IMR-90 (cell line): ENCODE data around the gene SLC23A2. TPM values are rescaled to one million over a fixed set of nuclear protein-coding genes. Genes with fewer than 3 reads are reported as not detected.

Experiments
- ATAC-seq: fragments of 200-7000 bp; cut with Tn5 transposase; 2 replicates; pipeline ENCODE4 v1.9.1; 2020; ENCODE audit warnings: low read depth, mild to moderate bottlenecking, moderate library complexity
- BruUV-seq: library from RNA; stranded (reverse); fragments of 400-500 nt; replicated peaks from 2 replicates; lab custom pipeline; 2021; lab: Mats Ljungman, UMichigan
- CTCF ChIA-PET: fragments of 300-600 bp; formaldehyde crosslinking; extraction: SDS; loops from one replicate; lab custom pipeline; 2021; ENCODE audit warnings: antibody characterized with exemption; lab: Yijun Ruan, JAX
- POLR2A ChIA-PET: fragments of 300-600 bp; sonication (Branson Sonifier 250); formaldehyde crosslinking; loops from one replicate; lab custom pipeline; 2022; ENCODE audit warnings: antibody characterized with exemption; ENCODE audit not compliant: unreplicated experiment; lab: Charles Lee
- DNase-seq: peaks from one replicate; pipeline ENCODE4 v3.0.0; 2013
- H2AFZ ChIP-seq: replicated peaks from 2 replicates; pipeline ENCODE3; 2013; ENCODE audit warnings: low read length, mild to moderate bottlenecking; ENCODE audit not compliant: poor library complexity
- H2AK5ac ChIP-seq: 2 replicates; pipeline ENCODE4 v1.6.1; 2013; ENCODE audit warnings: low read depth, low read length, inconsistent platforms
- H2AK9ac ChIP-seq: replicated peaks from 2 replicates; pipeline ENCODE3; 2013; ENCODE audit warnings: mild to moderate bottlenecking, low read depth, low read length, moderate library complexity; ENCODE audit not compliant: poor library complexity
- H2BK120ac ChIP-seq: 2 replicates; pipeline ENCODE4 v1.6.1; 2013; ENCODE audit warnings: low read depth, low read length, inconsistent platforms
- H2BK15ac ChIP-seq: 3 replicates; pipeline ENCODE4 v1.6.1; 2013; ENCODE audit warnings: low read depth, low read length, inconsistent platforms
- H2BK20ac ChIP-seq: 2 replicates; pipeline ENCODE4 v1.6.1; 2013; ENCODE audit warnings: low read depth, mild to moderate bottlenecking, inconsistent platforms, low read length, moderate library complexity
- H2BK5ac ChIP-seq: 2 replicates; pipeline ENCODE4 v1.6.1; 2013; ENCODE audit warnings: mild to moderate bottlenecking, low read depth, low read length, inconsistent platforms; ENCODE audit not compliant: poor library complexity, severe bottlenecking
- H3K14ac ChIP-seq: replicated peaks from 2 replicates; pipeline ENCODE4 v1.6.1; 2013; ENCODE audit warnings: low read depth, low read length, inconsistent platforms
- H3K18ac ChIP-seq: 2 replicates; pipeline ENCODE4 v1.6.1; 2013; ENCODE audit warnings: low read depth, low read length, control low read depth
- H3K23ac ChIP-seq: 2 replicates; pipeline ENCODE4 v1.6.1; 2013; ENCODE audit warnings: low read depth, low read length, inconsistent platforms
- H3K27ac ChIP-seq: 2 replicates; pipeline ENCODE4 v1.5.1; 2013; ENCODE audit warnings: mild to moderate bottlenecking, control low read depth, low read length; ENCODE audit not compliant: insufficient read depth
- H3K27me3 ChIP-seq: 2 replicates; pipeline ENCODE4 v1.6.1; 2013; ENCODE audit warnings: low read length; ENCODE audit not compliant: control insufficient read depth, insufficient read depth
- H3K36me3 ChIP-seq: 2 replicates; pipeline ENCODE4 v1.6.1; 2013; ENCODE audit warnings: low read length, mixed read lengths; ENCODE audit not compliant: control insufficient read depth, insufficient read depth
- H3K4ac ChIP-seq: 2 replicates; pipeline ENCODE4 v1.6.1; 2013; ENCODE audit warnings: low read depth, low read length, inconsistent platforms
- H3K4me1 ChIP-seq: 2 replicates; pipeline ENCODE4 v1.6.1; 2013; ENCODE audit warnings: low read length, mixed read lengths; ENCODE audit not compliant: control insufficient read depth, insufficient read depth
- H3K4me2 ChIP-seq: 2 replicates; pipeline ENCODE4 v1.6.1; 2013; ENCODE audit warnings: low read depth, mild to moderate bottlenecking, control low read depth, low read length, moderate library complexity
- H3K4me3 ChIP-seq: 2 replicates; pipeline ENCODE4 v1.5.1; 2013; ENCODE audit warnings: low read depth, mild to moderate bottlenecking, control low read depth, low read length, moderate library complexity; ENCODE audit not compliant: insufficient read depth
- H3K56ac ChIP-seq: 2 replicates; pipeline ENCODE4 v1.6.1; 2013; ENCODE audit warnings: low read length, inconsistent platforms; ENCODE audit not compliant: insufficient read depth; ENCODE audit errors: extremely low read depth
- H3K79me1 ChIP-seq, 2 experiments: 2 replicates each; pipeline ENCODE4 v1.6.1; 2013; ENCODE audit warnings: low read length in 2 of 2, inconsistent platforms in 1 of 2, low read depth in 1 of 2
- H3K9ac ChIP-seq: 2 replicates; pipeline ENCODE4 v1.6.1; 2013; ENCODE audit warnings: low read depth, low read length, control low read depth
- H3K9me1 ChIP-seq: 2 replicates; pipeline ENCODE4 v1.6.1; 2013; ENCODE audit warnings: low read length, inconsistent platforms; ENCODE audit not compliant: insufficient read depth
- H3K9me3 ChIP-seq: 2 replicates; pipeline ENCODE4 v1.6.1; 2013; ENCODE audit warnings: low read length; ENCODE audit not compliant: control insufficient read depth, insufficient read depth
- H4K20me1 ChIP-seq: 2 replicates; pipeline ENCODE4 v1.6.1; 2013; ENCODE audit warnings: low read length, inconsistent platforms; ENCODE audit not compliant: insufficient read depth
- H4K5ac ChIP-seq: 2 replicates; pipeline ENCODE4 v1.6.1; 2013; ENCODE audit warnings: mild to moderate bottlenecking, low read depth, low read length, control low read depth
- H4K8ac ChIP-seq, 2 experiments: 2 replicates each; pipeline ENCODE4 v1.6.1; 2013; ENCODE audit warnings: low read depth in 2 of 2, low read length in 2 of 2, control low read depth in 1 of 2, inconsistent platforms in 1 of 2
- H4K91ac ChIP-seq: 2 replicates; pipeline ENCODE4 v1.6.1; 2013; ENCODE audit warnings: low read depth, low read length, inconsistent platforms; ENCODE audit not compliant: insufficient read depth
- CHD1 ChIP-seq: IDR thresholded peaks from 2 replicates; pipeline ENCODE4 v1.6.1; 2012; ENCODE audit warnings: low read depth, low read length, improper control_type of control experiment
- FOS ChIP-seq: fragments of 150-350 bp; IDR thresholded peaks from 2 replicates; pipeline ENCODE4 v1.6.1; 2016; ENCODE audit warnings: low read depth, low read length
- MAFK ChIP-seq: IDR thresholded peaks from 2 replicates; pipeline ENCODE4 v1.6.1; 2012; ENCODE audit warnings: low read depth, low read length, improper control_type of control experiment
- MAZ ChIP-seq: IDR thresholded peaks from 2 replicates; pipeline ENCODE4 v1.6.1; 2012; ENCODE audit warnings: low read depth, mild to moderate bottlenecking, low read length, improper control_type of control experiment, moderate library complexity, borderline replicate concordance
- MXI1 ChIP-seq: IDR thresholded peaks from 2 replicates; pipeline ENCODE4 v1.6.1; 2012; ENCODE audit warnings: low read depth, mild to moderate bottlenecking, low read length, moderate library complexity, borderline replicate concordance
- NFE2L2 ChIP-seq: fragments of 150-350 bp; IDR thresholded peaks from 2 replicates; pipeline ENCODE4 v1.6.1; 2016; ENCODE audit warnings: low read depth, mild to moderate bottlenecking, low read length
- POLR2A ChIP-seq: IDR thresholded peaks from 2 replicates; pipeline ENCODE4 v1.6.1; 2012; ENCODE audit warnings: mild to moderate bottlenecking, low read depth, low read length
- RAD21 ChIP-seq: IDR thresholded peaks from 2 replicates; pipeline ENCODE4 v1.6.1; 2012; ENCODE audit warnings: low read length, improper control_type of control experiment
- RCOR1 ChIP-seq: IDR thresholded peaks from 2 replicates; pipeline ENCODE4 v1.6.1; 2012; ENCODE audit warnings: mild to moderate bottlenecking, low read length, improper control_type of control experiment; ENCODE audit not compliant: insufficient replicate concordance
- RFX5 ChIP-seq: IDR thresholded peaks from 2 replicates; pipeline ENCODE4 v1.8.0; 2012; ENCODE audit warnings: low read depth, mild to moderate bottlenecking, low read length, moderate library complexity
- SMC3 ChIP-seq: fragments of 150-350 bp; IDR thresholded peaks from 2 replicates; pipeline ENCODE4 v1.6.1; 2016; ENCODE audit warnings: low read depth, mild to moderate bottlenecking, antibody characterized with exemption, low read length, moderate library complexity
- WGBS, 2 experiments: methylation state at CpG; one replicate each; pipeline versions ENCODE4 v1.1.5 to v1.1.7; 2013; ENCODE audit warnings: missing lambda C conversion rate in 2 of 2; ENCODE audit not compliant: insufficient read length in 1 of 2; ENCODE audit errors: extremely low coverage in 2 of 2; 5-methylcytosine and 5-hydroxymethylcytosine counted together
- dilution Hi-C: fragments of 300-500 bp; cut with HindIII; formaldehyde crosslinking; loops from one replicate; pipeline ENCODE4 v1.14.3; 2018; ENCODE audit warnings: low sequenced_read_pairs; ENCODE audit not compliant: unreplicated experiment
- in situ Hi-C: fragments of 300-500 bp; cut with MboI; formaldehyde crosslinking; loops from 3 replicates; pipeline ENCODE4 v1.14.3; 2019; ENCODE audit warnings: low sequenced_read_pairs, inconsistent platforms, mixed read lengths
- intact Hi-C: fragments of 100-400 bp; cut with micrococcal nuclease; formaldehyde crosslinking; loops from 2 replicates; pipeline ENCODE4 v1.10.0; 2022
- polyA plus RNA-seq, 3 experiments: library from polyadenylated mRNA; depleted of rRNA; stranded (reverse); fragments of >200 nt; gene quantifications; 2 replicates each; pipeline ENCODE4 v1.2.3, GENCODE V29; 2012; ENCODE audit warnings: low replicate concordance in 1 of 3
- total RNA-seq: library from RNA; depleted of rRNA; stranded (reverse); fragments of >200 nt; gene quantifications from 2 replicates; pipeline ENCODE4 v1.2.3, GENCODE V29; 2012
- TF ChIP-seq, protein P1 (sequence below): fragments of 150-350 bp; IDR thresholded peaks from 2 replicates; pipeline ENCODE4 v1.6.1; 2017; ENCODE audit warnings: mild to moderate bottlenecking, antibody characterized with exemption, low read length, low read depth
- TF ChIP-seq, protein P2 (sequence below): fragments of 150-350 bp; IDR thresholded peaks from 2 replicates; pipeline ENCODE4 v1.6.1; 2016; ENCODE audit warnings: low read depth, mild to moderate bottlenecking, low read length, moderate library complexity, borderline replicate concordance

SLC23A2 gene
- total and polyA plus RNA-seq, 2 of the 4 experiments (the other 2 are of a cell fraction): 10.2 to 14.4 TPM

DNA sequence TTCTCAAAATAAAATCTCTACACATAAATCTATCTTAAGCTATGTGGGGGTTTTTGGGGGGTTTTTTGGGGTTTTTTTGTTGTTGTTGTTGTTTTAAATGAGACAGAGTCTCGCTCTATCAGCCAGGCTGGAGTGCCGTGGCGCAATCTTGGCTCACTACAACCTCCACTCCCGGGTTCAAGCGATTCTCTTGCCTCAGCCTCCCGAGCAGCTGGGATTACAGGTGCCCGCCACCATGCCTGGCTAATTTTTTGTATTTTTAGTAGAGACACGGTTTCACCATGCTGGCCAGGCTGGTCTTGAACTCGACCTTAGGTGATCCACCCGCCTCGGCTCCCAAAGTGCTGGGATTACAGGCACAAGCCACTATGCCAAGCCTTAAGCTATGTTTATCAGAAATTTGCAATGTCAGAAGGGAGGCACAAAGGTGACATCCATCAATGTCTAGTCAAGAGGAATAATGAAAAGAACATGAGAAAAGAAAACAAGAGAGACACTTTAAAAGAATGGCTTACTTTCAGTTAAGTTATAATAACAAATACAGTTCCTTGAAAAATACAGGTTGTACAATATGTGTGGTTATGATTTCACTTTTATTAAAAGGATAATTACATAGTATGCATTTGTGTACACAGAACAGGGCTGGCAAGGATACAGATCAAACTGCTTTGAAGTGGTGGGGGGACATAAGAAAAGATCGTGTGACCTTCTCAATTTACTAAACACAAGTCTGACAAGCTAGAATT lies 28.6 kb downstream of the SLC23A2 start (continued):
- TF ChIP-seq RCOR1 (no peak), SMC3 (no peak), CHD1 (no peak), FOS (no peak)

DNA sequence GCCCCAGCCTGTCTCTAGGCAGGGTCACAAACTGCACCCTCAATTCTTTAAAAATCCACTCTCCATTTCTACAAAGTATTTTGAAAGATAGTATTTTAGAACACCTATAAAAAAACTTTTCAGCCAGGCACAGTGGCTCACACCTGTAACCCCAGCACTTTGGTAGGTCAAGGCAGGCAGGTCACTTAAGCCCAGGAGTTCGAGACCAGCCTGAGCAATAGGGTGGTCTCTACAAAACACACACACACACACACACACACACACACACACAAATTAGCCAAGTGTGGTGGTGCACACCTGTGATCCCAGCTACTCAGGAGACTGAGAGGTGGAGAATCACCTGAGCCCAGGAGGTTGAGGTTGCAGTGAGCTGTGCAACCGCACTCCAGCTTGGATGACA lies 30.2 kb downstream of the SLC23A2 start:
- no peak overlapping the region for H2AK9ac ChIP-seq
- in situ Hi-C loops (loop anchor here (25.0 kb wide), 1 partner anchor 359 kb away; no protein-coding TSS in a partner anchor), intact Hi-C loops (loop anchor here (5.0 kb wide), 1 partner anchor 131 kb away; no protein-coding TSS in a partner anchor), dilution Hi-C loops (no loop called here)
- H3K14ac ChIP-seq: no peak overlapping the region
- no peak overlapping the region for H2BK20ac ChIP-seq
- peaks cover 15% of the 10 kb centered on the region for H3K36me3 ChIP-seq
- H4K91ac ChIP-seq: no peak overlapping the region
- H2BK5ac ChIP-seq: no peak overlapping the region
- H4K8ac ChIP-seq: no peak overlapping the region
- no peak overlapping the region for H3K4me2 ChIP-seq
- no peaks in the 10 kb centered on the region for H3K9me3 ChIP-seq
- H3K9me1 ChIP-seq: peaks cover 4% of the 10 kb centered on the region
- H3K56ac ChIP-seq: no peak overlapping the region
- no peak overlapping the region for H4K5ac ChIP-seq
- H3K79me1 ChIP-seq: peaks cover 2 to 47% of the 10 kb centered on the region in 2 experiments; a peak in 3 of 4 replicates
- H2AK5ac ChIP-seq: no peak overlapping the region
- no TSS peak for BruUV-seq
- TF ChIP-seq MAZ: no peak
- TF ChIP-seq, protein P1, sequence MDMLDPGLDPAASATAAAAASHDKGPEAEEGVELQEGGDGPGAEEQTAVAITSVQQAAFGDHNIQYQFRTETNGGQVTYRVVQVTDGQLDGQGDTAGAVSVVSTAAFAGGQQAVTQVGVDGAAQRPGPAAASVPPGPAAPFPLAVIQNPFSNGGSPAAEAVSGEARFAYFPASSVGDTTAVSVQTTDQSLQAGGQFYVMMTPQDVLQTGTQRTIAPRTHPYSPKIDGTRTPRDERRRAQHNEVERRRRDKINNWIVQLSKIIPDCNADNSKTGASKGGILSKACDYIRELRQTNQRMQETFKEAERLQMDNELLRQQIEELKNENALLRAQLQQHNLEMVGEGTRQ: no peak
- TF ChIP-seq RAD21: no peak
- no peak for TF ChIP-seq SMC3
- no peak for TF ChIP-seq NFE2L2
- no peak for TF ChIP-seq RCOR1
- no peak for TF ChIP-seq RFX5
- no peak for TF ChIP-seq POLR2A
- TF ChIP-seq FOS: no peak
- no peak for TF ChIP-seq MAFK
- no peak for TF ChIP-seq CHD1
- TF ChIP-seq, protein P2, sequence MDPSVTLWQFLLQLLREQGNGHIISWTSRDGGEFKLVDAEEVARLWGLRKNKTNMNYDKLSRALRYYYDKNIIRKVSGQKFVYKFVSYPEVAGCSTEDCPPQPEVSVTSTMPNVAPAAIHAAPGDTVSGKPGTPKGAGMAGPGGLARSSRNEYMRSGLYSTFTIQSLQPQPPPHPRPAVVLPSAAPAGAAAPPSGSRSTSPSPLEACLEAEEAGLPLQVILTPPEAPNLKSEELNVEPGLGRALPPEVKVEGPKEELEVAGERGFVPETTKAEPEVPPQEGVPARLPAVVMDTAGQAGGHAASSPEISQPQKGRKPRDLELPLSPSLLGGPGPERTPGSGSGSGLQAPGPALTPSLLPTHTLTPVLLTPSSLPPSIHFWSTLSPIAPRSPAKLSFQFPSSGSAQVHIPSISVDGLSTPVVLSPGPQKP: no peak
- TF ChIP-seq MXI1: no peak
- peaks cover 3% of the 10 kb centered on the region; the same call in 1 of the 2 replicates for H4K20me1 ChIP-seq
- peaks cover 8% of the 10 kb centered on the region for H3K4me1 ChIP-seq
- POLR2A ChIA-PET: no interaction called here
- H3K27me3 ChIP-seq: no peaks in the 10 kb centered on the region
- H3K4me3 ChIP-seq: no peak overlapping the region
- CTCF ChIA-PET: no interaction called here
- H3K9ac ChIP-seq: no peak overlapping the region
- DNase-seq (no peak), ATAC-seq (no peak)
- H2BK120ac ChIP-seq: no peak overlapping the region
- no peak overlapping the region for H3K18ac ChIP-seq
- no peak overlapping the region for H3K23ac ChIP-seq
- no CpG with 5 or more reads among the region's 2 CpGs for WGBS, 2 experiments
- H2BK15ac ChIP-seq: no peak overlapping the region
- no peak overlapping the region for H3K4ac ChIP-seq
- no peak overlapping the region for H3K27ac ChIP-seq
- no peak overlapping the region for H2AFZ ChIP-seq
